Measurements from ENCODE around the gene KCNQ5. TPM values are rescaled to one million over a fixed set of nuclear protein-coding genes. Genes with fewer than 3 reads are reported as not detected.

Gene KCNQ5
- total and polyA plus RNA-seq, 2 of the 8 experiments (the other 6 are each of a cell fraction or from before 2014, with no cell fraction given) = 0.83 to 1.2 TPM

DNA sequence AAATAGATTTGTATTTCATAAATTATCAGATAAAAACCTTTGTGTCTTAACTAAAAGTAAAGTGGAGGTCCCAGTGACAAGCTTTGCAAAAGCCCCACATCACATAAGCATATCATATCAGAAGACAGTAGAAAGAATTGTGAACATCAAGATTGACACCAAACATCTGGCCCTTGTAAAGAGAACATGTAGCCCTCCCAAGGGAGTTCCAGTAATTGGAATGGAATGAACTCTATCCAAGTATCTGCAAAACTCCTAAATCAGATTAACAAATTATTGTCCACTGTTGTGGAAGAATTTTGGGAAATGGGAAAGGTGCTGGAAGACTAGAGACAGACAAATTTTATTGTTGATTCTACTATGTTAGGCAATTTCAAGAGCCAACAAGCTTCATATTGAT is 268.8 kb downstream of the KCNQ5 start:
- Histone ChIP-seq H3K79me2 (ENCODE audit: control insufficient read depth in 1 of 2, insufficient read depth in 2 of 2, low read length in 2 of 2) (no peaks in the 10 kb centered on the region), H3K27me3 (replicated peaks in 1 of 4; ENCODE audit: control insufficient read depth in 3 of 4, extremely low read depth in 1 of 4, insufficient read depth in 3 of 4, low read length in 3 of 4) (no peaks in the 10 kb centered on the region), H2BK120ac (replicated peaks; ENCODE audit: low read depth, low read length) (no peak overlapping the region), H3K9ac (replicated peaks in 1 of 4; ENCODE audit: extremely low read depth in 1 of 4, low read depth in 3 of 4, low read length in 3 of 4) (no peak overlapping the region), H2BK15ac (ENCODE audit: low read length) (no peak overlapping the region), H3K14ac (ENCODE audit: insufficient read length) (no peak overlapping the region), H2AFZ (ENCODE audit: low read length) (no peak overlapping the region), H3K9me3 (ENCODE audit: insufficient read depth in 2 of 2, low read depth in 1 of 2, low read length in 1 of 2) (no peaks in the 10 kb centered on the region), H2BK5ac (ENCODE audit: low read depth, low read length) (no peak overlapping the region), H3K4me2 (ENCODE audit: insufficient read depth in 1 of 2, low read depth in 2 of 2, low read length in 2 of 2) (no peak overlapping the region), H2BK20ac (ENCODE audit: low read length) (no peak overlapping the region), H3K56ac (replicated peaks; ENCODE audit: insufficient read length, low read depth, low read length) (no peak overlapping the region), H4K20me1 (replicated peaks in 1 of 2; ENCODE audit: control insufficient read depth in 1 of 2, insufficient read depth in 2 of 2, low read length in 2 of 2) (no peaks in the 10 kb centered on the region), H3K79me1 (ENCODE audit: low read depth, low read length) (no peaks in the 10 kb centered on the region), H4K91ac (replicated peaks; ENCODE audit: insufficient read length, low read length) (no peak overlapping the region), H2AK5ac (ENCODE audit: low read depth, low read length) (no peak overlapping the region), H3K18ac (ENCODE audit: extremely low read depth, low read length) (no peak overlapping the region), H4K8ac (ENCODE audit: extremely low read depth, insufficient read depth, low read length) (no peak overlapping the region), H3K4ac (replicated peaks; ENCODE audit: insufficient read length, low read depth, low read length) (no peak overlapping the region), H3K23ac (ENCODE audit: insufficient read length) (no peak overlapping the region), H3K4me3 (ENCODE audit: extremely low read depth in 1 of 4, insufficient read depth in 2 of 4, low read depth in 3 of 4, low read length in 4 of 4) (no peak overlapping the region), H3K4me1 (replicated peaks in 1 of 4; ENCODE audit: control insufficient read depth in 3 of 4, insufficient read depth in 4 of 4, low read length in 3 of 4) (no peaks in the 10 kb centered on the region), H3K23me2 (ENCODE audit: low read depth, low read length) (no peaks in the 10 kb centered on the region), H3K27ac (ENCODE audit: low read depth, low read length) (no peak overlapping the region), H3K36me3 (ENCODE audit: control insufficient read depth in 2 of 4, insufficient read depth in 4 of 4, low read length in 3 of 4) (no peaks in the 10 kb centered on the region), H4K5ac (ENCODE audit: insufficient read length, low read depth, low read length) (no peak overlapping the region), H2BK12ac (ENCODE audit: low read depth, low read length) (no peak overlapping the region)
- TF ChIP-seq SIN3A (conservative IDR thresholded peaks at IDR 0.05 in 1 of 2, IDR thresholded peaks at IDR 0.05 in 1 of 2; ENCODE audit: low read depth in 1 of 2, low read length in 2 of 2) (no peak), SP1 (IDR thresholded peaks at IDR 0.05; ENCODE audit: low read depth, low read length) (no peak), RBBP5 (IDR thresholded peaks at IDR 0.05; ENCODE audit: borderline replicate concordance, low read depth, low read length) (no peak), POLR2AphosphoS5 (IDR thresholded peaks at IDR 0.05; ENCODE audit: low read depth, low read length) (no peak), TBP (IDR thresholded peaks at IDR 0.05; ENCODE audit: low read depth, low read length) (no peak), FOSL1 (IDR thresholded peaks at IDR 0.05; ENCODE audit: insufficient read depth, low read depth, low read length) (no peak)
- FAIRE-seq (no peak), DNase-seq (ENCODE audit: low read depth in 1 of 2, low spot score in 2 of 2) (no peak)
- ChIA-PET POLR2A (ENCODE audit: partially characterized antibody) (interaction anchor here (0.6 kb wide), 2 partner anchors 92 to 109 kb away, joined by 3 to 4 read pairs; no protein-coding TSS in a partner anchor), CTCF (ENCODE audit: partially characterized antibody) (no interaction called here)

Measured in H1 (cell line).